CD14-positive monocyte (primary cell): ENCODE results near the gene MYORG. TPM values are rescaled to one million over a fixed set of nuclear protein-coding genes. Genes with fewer than 3 reads are reported as not detected.

Experiments
- DNase-seq, 3 donors: peaks; one replicate each; pipeline ENCODE4 v3.0.0-alpha.2; 2011 to 2022
- H2AFZ ChIP-seq: 2 replicates; pipeline ENCODE4 v1.6.0; 2012; ENCODE audit warnings: mild to moderate bottlenecking, low read depth, low read length, inconsistent platforms; ENCODE audit not compliant: insufficient read depth, poor library complexity, severe bottlenecking
- H3K27ac ChIP-seq, 2 donors: 1 replicate in 1 of 2; 2 replicates in 1 of 2; pipeline ENCODE4 v1.5.1; 2012 to 2013; ENCODE audit warnings: low read length in 2 of 2, control low read depth in 1 of 2, inconsistent platforms in 1 of 2, low read depth in 1 of 2, mild to moderate bottlenecking in 1 of 2
- H3K27me3 ChIP-seq, 2 donors: one replicate each; pipeline versions ENCODE4 v1.6.0 to v1.6.1; 2011 to 2013; ENCODE audit warnings: low read length in 2 of 2; ENCODE audit not compliant: control insufficient read depth in 2 of 2, insufficient read depth in 2 of 2
- H3K36me3 ChIP-seq, 2 donors: replicated peaks in 1 of 2; 1 replicate in 1 of 2; 2 replicates in 1 of 2; pipeline versions ENCODE4 v1.5.1 to v1.6.1; 2012 to 2013; ENCODE audit warnings: low read length in 2 of 2, control low read depth in 1 of 2, inconsistent platforms in 1 of 2, mild to moderate bottlenecking in 1 of 2; ENCODE audit not compliant: insufficient read depth in 2 of 2, control insufficient read depth in 1 of 2
- H3K4me1 ChIP-seq, 2 donors: 1 replicate in 1 of 2; 2 replicates in 1 of 2; pipeline versions ENCODE4 v1.5.1 to v1.6.1; 2012 to 2013; ENCODE audit warnings: low read length in 2 of 2, control low read depth in 1 of 2, inconsistent platforms in 1 of 2, mild to moderate bottlenecking in 1 of 2, moderate library complexity in 1 of 2; ENCODE audit not compliant: insufficient read depth in 2 of 2, control insufficient read depth in 1 of 2
- H3K4me2 ChIP-seq: replicated peaks from 2 replicates; pipeline ENCODE3; 2012; ENCODE audit warnings: low read length, moderate library complexity, mild to moderate bottlenecking; ENCODE audit not compliant: poor library complexity, severe bottlenecking; ENCODE audit errors: extremely low read depth
- H3K4me3 ChIP-seq, 3 experiments: fragments of 200-600 bp in 1 of 3; sonication (generic) in 1 of 3; replicated peaks in 1 of 3; 1 replicate in 2 of 3; 2 replicates in 1 of 3; pipeline ENCODE4 v1.5.1; 2011 to 2013; ENCODE audit warnings: low read length in 3 of 3, mild to moderate bottlenecking in 3 of 3, control low read depth in 2 of 3, low read depth in 2 of 3, inconsistent platforms in 1 of 3, moderate library complexity in 1 of 3
- H3K79me2 ChIP-seq: 2 replicates; pipeline ENCODE4 v1.6.0; 2012; ENCODE audit warnings: mild to moderate bottlenecking, control low read depth, inconsistent platforms, low read length, moderate library complexity; ENCODE audit not compliant: insufficient read depth
- H3K9ac ChIP-seq: 2 replicates; pipeline ENCODE4 v1.6.0; 2017; ENCODE audit warnings: low read length, mild to moderate bottlenecking; ENCODE audit not compliant: insufficient read depth, poor library complexity, severe bottlenecking
- H3K9me3 ChIP-seq, 2 donors: replicated peaks in 1 of 2; 1 replicate in 1 of 2; 2 replicates in 1 of 2; pipeline versions ENCODE4 v1.5.1 to v1.6.1; 2012 to 2013; ENCODE audit warnings: low read length in 2 of 2, control low read depth in 1 of 2; ENCODE audit not compliant: control insufficient read depth in 1 of 2, insufficient read depth in 1 of 2
- H4K20me1 ChIP-seq: 2 replicates; pipeline ENCODE4 v1.6.0; 2012; ENCODE audit warnings: mild to moderate bottlenecking, low read length, control low read depth, moderate library complexity; ENCODE audit not compliant: insufficient read depth
- H3K27ac Mint-ChIP-seq, 7 donors: one replicate each; pipeline ENCODE4 v1.8.0; 2020; ENCODE audit warnings: mild to moderate bottlenecking in 7 of 7, mixed read lengths in 7 of 7, moderate library complexity in 6 of 7, inconsistent platforms in 2 of 7
- H3K27me3 Mint-ChIP-seq, 3 donors: one replicate each; pipeline ENCODE4 v1.8.0; 2021 to 2022; ENCODE audit warnings: low read depth in 3 of 3, mild to moderate bottlenecking in 3 of 3, mixed read lengths in 3 of 3, moderate library complexity in 3 of 3, inconsistent platforms in 1 of 3
- H3K36me3 Mint-ChIP-seq, 2 donors: one replicate each; pipeline ENCODE4 v1.8.0; 2020; ENCODE audit warnings: mixed read lengths in 2 of 2, inconsistent platforms in 1 of 2, mild to moderate bottlenecking in 1 of 2
- H3K4me1 Mint-ChIP-seq: one replicate; pipeline ENCODE4 v1.8.0; 2020; ENCODE audit warnings: mild to moderate bottlenecking, mixed read lengths
- H3K4me3 Mint-ChIP-seq, 2 donors: one replicate each; pipeline ENCODE4 v1.8.0; 2020; ENCODE audit warnings: mild to moderate bottlenecking in 2 of 2, mixed read lengths in 2 of 2, moderate library complexity in 1 of 2
- H3K9me3 Mint-ChIP-seq, 7 donors: one replicate each; pipeline ENCODE4 v1.8.0; 2020 to 2022; ENCODE audit warnings: mixed read lengths in 7 of 7, mild to moderate bottlenecking in 6 of 7, moderate library complexity in 6 of 7, inconsistent platforms in 2 of 7
- CTCF ChIP-seq: fragments of 200-600 bp; IDR thresholded peaks from one replicate; pipeline ENCODE4 v1.8.0; 2022; ENCODE audit warnings: antibody characterized with exemption, mild to moderate bottlenecking
- WGBS: methylation state at CpG from one replicate; pipeline ENCODE4 v1.1.5; 2013; ENCODE audit warnings: missing lambda C conversion rate; ENCODE audit not compliant: insufficient coverage; 5-methylcytosine and 5-hydroxymethylcytosine counted together
- intact Hi-C, 2 donors: fragments of 100-400 bp; cut with micrococcal nuclease; formaldehyde crosslinking; loops; one replicate each; pipeline versions ENCODE4 v1.15.0 to v1.15.1; 2023
- polyA plus RNA-seq, 3 donors: library from polyadenylated mRNA; depleted of rRNA in 1 of 3; unstranded in 2 of 3; stranded (reverse) in 1 of 3; fragments of 300-500 nt in 2 of 3; fragments of >200 nt in 1 of 3; fragmentation: Illumina TruSeq in 2 of 3; gene quantifications; 1 replicate in 2 of 3; 2 replicates in 1 of 3; pipeline ENCODE4 v1.2.3, GENCODE V29; 2012 to 2021

Gene MYORG
- polyA plus RNA-seq, 3 donors = 0.01 to 0.05 TPM; not detected in 1

GRCh38 chr9:34412336-34412735, 35.6 kb upstream of the MYORG start:
- no peak overlapping the region for H3K27ac Mint-ChIP-seq

GRCh38 chr9:34409154-34409553, 32.5 kb upstream of the MYORG start:
- Histone ChIP-seq H3K36me3 (no peaks in the 10 kb centered on the region), H2AFZ (no peak overlapping the region), H3K4me3 (no peak overlapping the region), H4K20me1 (peaks cover 11% of the 10 kb centered on the region), H3K9ac (no peak overlapping the region), H3K9me3 (no peaks in the 10 kb centered on the region), H3K79me2 (no peaks in the 10 kb centered on the region), H3K4me1 (no peaks in the 10 kb centered on the region), H3K27me3 (no peaks in the 10 kb centered on the region), H3K4me2 (no peak overlapping the region), H3K27ac (no peak overlapping the region)
- Mint-ChIP-seq H3K27me3 (peaks cover 0 to 2% (median 0%) of the 10 kb centered on the region in 3 donors), H3K36me3 (peaks cover 7 to 12% of the 10 kb centered on the region in 2 donors), H3K4me1 (peaks cover 4% of the 10 kb centered on the region), H3K27ac (peak overlapping the region in 1 of 7 donors; percentile 47), H3K4me3 (no peak overlapping the region), H3K9me3 (no peaks in the 10 kb centered on the region)
- intact Hi-C loops = no loop called here
- no peak for DNase-seq
- no CpG with 5 or more reads among the region's 2 CpGs for WGBS
- no peak for TF ChIP-seq CTCF

More at GRCh38 chr9:34412336-34412735, 35.6 kb upstream of the MYORG start:
- Histone ChIP-seq H3K27ac (no peak overlapping the region), H4K20me1 (peaks cover 11% of the 10 kb centered on the region), H3K4me2 (no peak overlapping the region), H3K9me3 (no peaks in the 10 kb centered on the region), H3K4me1 (no peaks in the 10 kb centered on the region), H3K4me3 (no peak overlapping the region), H3K9ac (no peak overlapping the region), H3K79me2 (no peaks in the 10 kb centered on the region), H3K27me3 (no peaks in the 10 kb centered on the region), H3K36me3 (no peaks in the 10 kb centered on the region), H2AFZ (no peak overlapping the region)
- TF ChIP-seq CTCF = no peak
- no peak for DNase-seq
- Mint-ChIP-seq H3K9me3 (no peaks in the 10 kb centered on the region), H3K36me3 (no peaks in the 10 kb centered on the region), H3K4me1 (peaks cover 4% of the 10 kb centered on the region), H3K27me3 (peaks cover 0 to 2% (median 1%) of the 10 kb centered on the region in 3 donors), H3K4me3 (no peak overlapping the region)
- intact Hi-C loops = no loop called here
- no CpG with 5 or more reads among the region's 1 CpG for WGBS
